ENCODE measurements around the gene WDR55.

- no peak for TF ChIP-seq CTCF (IDR thresholded peaks at IDR 0.05)
- TF ChIP-seq POLR2A (IDR thresholded peaks at IDR 0.05), result no peak
- no peak for TF ChIP-seq POLR2AphosphoS5 (IDR thresholded peaks at IDR 0.05)
Observed at GRCh38 chr5:140694276-140694675, 29.6 kb downstream of the WDR55 start.

Data from stomach (tissue), 4 donors.